GM12875 (cell line): ENCODE measurements around the gene LIX1L.
A peak's percentile ranks its signal among the peaks of the same experiment; 100 is the strongest.

Source experiments
- H3K4me3 ChIP-seq: one replicate; pipeline ENCODE4 v1.5.1; 2011; ENCODE audit warnings: low read depth, low read length, control low read depth
- TF ChIP-seq, protein P1 (sequence below): IDR thresholded peaks from 2 replicates; pipeline ENCODE4 v1.5.1; 2011; ENCODE audit warnings: low read depth, mild to moderate bottlenecking, control low read depth, inconsistent platforms, low read length, moderate library complexity, borderline replicate concordance; ENCODE audit not compliant: insufficient read depth

Gene LIX1L

DNA sequence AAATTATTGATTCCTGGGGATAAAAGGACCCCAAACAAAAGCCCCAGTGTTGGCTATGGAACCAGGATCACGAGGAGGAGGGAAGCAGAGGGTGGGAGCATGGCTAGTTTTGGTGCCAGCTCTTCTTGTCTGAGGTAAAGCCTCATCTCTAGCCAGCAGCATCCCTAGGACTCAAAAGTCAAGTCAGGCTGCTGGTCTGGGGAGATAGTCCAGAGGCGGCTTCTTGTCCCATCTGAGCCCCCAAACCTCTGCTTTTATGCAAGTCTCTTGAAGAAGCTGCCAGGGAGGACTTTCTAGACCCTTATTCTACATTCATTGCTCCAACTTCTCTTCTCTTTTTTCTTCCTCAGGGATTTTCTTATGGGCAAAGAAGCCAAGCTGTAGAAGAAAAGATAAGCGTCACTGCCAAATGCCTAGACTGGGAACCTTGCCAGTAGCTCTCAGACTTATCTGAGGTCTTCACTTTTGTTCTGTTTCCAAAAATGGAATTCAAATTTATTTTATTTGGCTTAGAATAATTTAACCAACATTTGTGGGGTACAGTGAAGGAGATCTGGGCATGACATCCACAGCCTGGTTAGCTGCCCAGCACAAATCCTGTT is 65.2 kb downstream of the LIX1L start:
- TF ChIP-seq, protein P1, sequence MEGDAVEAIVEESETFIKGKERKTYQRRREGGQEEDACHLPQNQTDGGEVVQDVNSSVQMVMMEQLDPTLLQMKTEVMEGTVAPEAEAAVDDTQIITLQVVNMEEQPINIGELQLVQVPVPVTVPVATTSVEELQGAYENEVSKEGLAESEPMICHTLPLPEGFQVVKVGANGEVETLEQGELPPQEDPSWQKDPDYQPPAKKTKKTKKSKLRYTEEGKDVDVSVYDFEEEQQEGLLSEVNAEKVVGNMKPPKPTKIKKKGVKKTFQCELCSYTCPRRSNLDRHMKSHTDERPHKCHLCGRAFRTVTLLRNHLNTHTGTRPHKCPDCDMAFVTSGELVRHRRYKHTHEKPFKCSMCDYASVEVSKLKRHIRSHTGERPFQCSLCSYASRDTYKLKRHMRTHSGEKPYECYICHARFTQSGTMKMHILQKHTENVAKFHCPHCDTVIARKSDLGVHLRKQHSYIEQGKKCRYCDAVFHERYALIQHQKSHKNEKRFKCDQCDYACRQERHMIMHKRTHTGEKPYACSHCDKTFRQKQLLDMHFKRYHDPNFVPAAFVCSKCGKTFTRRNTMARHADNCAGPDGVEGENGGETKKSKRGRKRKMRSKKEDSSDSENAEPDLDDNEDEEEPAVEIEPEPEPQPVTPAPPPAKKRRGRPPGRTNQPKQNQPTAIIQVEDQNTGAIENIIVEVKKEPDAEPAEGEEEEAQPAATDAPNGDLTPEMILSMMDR, result no peak
- H3K4me3 ChIP-seq, result no peak overlapping the region

DNA sequence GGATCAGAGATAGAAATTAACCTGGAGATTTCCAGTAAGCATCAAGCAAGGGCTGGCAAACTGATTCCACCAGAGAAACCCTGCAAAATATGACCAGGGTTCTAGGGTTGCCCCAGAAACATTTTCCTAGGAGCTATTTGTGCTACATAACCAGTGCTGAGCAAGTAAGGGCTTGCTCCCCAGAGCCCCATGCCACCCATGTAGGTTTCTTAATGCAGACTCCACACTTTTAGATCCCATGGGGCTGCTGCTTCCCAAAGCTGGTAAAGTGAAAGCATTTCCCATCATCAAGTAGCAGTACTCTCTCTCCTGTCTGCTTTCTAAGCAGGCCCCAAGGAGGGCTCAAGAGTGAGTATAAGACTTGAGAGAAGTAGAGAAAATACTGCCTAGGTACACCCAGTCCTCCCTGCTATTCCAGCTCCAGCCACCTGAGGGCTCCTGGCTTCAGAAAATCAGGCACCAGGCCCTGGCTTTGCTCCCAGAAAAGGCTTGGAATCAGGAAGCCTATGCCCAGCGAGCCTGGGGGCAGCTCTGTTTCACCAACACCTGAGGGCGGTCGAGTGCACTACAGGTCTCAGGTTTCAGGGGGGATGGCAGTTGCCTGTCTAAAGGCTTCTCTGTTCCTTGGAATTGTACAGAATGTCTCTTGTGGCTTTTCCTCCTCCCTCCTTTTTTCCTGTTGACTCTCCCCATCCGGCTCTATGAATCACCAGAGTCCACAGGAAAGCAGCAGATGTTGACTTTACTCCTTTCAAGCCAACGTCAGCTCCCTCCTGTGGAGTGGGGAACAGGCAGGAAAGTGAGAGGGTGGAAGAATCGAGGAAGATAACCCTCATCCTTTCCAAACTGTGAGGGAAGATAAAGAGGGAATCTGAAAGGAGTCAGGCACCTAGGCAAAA is 66.0 kb downstream of the LIX1L start:
- TF ChIP-seq, protein P1, result peak; percentile 84
- no peak overlapping the region for H3K4me3 ChIP-seq

DNA sequence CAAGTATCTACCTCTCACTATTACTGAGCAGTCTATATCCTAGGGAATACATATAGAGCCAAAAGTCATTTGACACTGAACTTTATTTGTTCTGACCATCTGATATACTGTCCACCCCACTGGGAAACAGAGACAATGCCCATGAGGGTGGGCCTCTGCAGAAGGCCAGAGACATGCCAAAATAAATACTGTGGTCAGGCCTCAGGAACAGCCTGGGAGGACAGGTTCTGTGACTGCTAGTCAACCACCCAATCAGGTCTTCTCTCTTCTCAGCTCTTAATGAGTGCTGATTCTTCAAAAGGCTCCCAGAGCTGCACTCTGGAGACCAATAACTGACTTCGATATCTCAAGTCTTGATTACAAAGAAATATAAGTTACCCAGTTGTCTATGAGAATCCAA is 66.7 kb downstream of the LIX1L start:
- TF ChIP-seq, protein P1, result no peak
- no peak overlapping the region for H3K4me3 ChIP-seq

DNA sequence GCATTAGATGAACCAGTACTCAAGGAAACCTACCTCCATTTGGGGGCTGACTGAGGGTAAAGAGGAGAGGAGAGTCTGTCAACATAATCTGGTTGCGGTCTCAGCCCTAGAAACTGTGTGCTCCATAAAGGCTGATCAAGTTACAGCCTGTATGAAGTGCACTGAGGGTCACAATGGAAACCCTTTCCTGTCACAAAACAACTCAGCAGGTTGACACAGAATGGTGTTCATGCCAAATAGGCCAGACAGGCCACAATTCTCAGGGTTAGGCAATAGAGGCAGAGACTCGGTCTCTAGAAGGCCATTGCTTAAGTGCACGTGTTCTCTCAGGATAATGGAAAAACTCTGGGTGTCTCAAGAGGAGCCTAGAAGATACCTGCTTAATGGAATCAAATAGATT is 68.1 kb downstream of the LIX1L start:
- TF ChIP-seq, protein P1, result no peak
- H3K4me3 ChIP-seq, result no peak overlapping the region

DNA sequence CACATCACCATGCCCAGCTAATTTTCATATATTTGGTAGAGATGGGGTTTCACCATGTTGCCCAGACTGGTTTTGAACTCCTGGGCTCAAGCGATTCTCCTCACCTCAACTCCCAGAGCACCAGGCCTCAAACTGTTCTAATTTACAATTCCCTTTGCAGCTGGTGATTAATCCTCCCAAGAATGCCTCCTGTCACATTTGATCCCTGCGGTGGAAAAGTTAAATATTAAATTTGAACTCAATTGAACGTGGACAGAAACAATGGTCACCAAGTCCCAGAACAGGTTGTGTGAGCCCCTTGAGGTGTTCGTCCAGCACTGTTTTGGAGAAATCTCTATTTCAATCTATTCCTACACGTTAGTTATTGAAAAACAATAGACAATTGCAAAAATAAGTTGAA is 70.2 kb downstream of the LIX1L start:
- H3K4me3 ChIP-seq, result no peak overlapping the region
- TF ChIP-seq, protein P1, result no peak

DNA sequence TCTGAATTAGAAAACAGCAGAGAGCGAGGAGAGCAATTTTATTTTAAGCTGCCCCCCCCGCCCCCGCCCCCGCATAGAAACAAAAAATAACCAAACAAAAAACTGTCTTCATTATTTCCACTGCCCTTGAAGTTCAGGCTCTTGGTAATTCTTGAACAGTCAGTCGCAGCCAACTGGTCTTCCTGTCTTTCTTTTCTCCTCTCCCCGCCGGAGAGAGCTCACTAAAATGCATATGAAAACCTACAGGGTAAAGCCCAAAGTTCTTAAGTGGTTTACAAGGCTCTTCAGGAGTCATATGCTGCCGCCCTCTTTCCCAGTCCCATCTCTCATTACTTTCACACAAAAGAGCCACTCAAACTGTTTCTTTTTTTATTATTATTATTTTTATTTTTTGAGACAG is 71.0 kb downstream of the LIX1L start:
- TF ChIP-seq, protein P1, result no peak
- no peak overlapping the region for H3K4me3 ChIP-seq

DNA sequence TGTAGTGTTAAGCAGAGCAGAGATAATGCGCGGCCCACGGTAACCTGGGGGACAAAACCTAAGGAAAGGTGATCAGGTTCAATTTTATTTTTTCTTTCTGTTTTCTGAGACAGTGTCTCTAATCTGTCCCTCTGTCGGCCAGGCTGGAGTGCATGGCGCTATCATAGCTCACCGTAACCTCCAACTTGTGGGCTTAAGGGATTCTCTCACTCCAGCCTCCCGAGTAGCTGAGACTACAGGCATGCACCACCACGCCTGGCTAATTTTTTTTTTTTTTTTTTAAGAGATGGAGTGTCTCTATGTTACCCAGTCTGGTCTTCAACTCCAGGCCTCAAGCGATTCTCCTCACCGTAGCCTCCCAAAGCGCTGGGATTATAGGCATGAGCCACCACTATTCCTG is 71.4 kb downstream of the LIX1L start:
- TF ChIP-seq, protein P1, result no peak
- peak overlapping the region; percentile 67 for H3K4me3 ChIP-seq
